Activated CD8-positive, alpha-beta memory T cell treated with anti-CD3 and anti-CD28 coated beads, Interleukin-2, amount 50 U/mL, for 1 hour (primary cell): ENCODE data around the gene ITGB4.
A peak's percentile ranks its signal among the peaks of the same experiment; 100 is the strongest.

Source experiments
- DNase-seq: peaks from one replicate; pipeline ENCODE4 v3.0.0-alpha.2; 2020; ENCODE audit errors: extremely low read depth

ITGB4 gene

GRCh38 chr17:75731716-75732498 is 10.6 kb downstream of the ITGB4 start:
- no peak for DNase-seq

GRCh38 chr17:75733471-75733870 is 12.2 kb downstream of the ITGB4 start:
- DNase-seq: no peak

DNA sequence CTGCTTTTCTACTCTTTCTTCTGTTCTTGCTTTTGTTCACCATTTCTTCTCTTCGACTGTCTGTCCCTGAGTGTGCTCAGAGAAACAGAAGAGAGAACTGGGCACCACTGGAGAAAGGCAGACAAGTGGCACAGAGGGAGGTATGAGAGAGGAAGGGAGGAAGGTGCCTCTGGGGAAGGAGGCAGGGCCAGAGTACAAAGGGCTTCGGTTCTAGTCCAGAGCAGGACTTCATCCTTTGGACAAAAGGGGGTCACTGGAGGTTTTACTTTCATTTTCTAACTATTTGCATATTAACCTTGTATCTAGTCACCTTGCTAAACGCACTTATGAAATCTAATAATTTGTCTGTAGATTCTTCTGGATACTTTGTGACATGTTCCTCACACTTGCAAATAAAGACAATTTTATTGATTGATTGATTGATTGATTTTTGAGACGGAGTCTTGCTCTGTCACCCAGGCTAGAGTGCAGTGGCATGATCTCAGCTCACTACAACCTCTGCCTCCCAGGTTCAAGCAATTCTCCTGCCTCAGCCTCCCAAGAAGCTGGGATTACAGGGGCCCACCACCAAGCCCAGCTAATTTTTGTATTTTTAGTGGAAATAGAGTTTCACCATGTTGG is 13.5 kb downstream of the ITGB4 start:
- no peak for DNase-seq

DNA sequence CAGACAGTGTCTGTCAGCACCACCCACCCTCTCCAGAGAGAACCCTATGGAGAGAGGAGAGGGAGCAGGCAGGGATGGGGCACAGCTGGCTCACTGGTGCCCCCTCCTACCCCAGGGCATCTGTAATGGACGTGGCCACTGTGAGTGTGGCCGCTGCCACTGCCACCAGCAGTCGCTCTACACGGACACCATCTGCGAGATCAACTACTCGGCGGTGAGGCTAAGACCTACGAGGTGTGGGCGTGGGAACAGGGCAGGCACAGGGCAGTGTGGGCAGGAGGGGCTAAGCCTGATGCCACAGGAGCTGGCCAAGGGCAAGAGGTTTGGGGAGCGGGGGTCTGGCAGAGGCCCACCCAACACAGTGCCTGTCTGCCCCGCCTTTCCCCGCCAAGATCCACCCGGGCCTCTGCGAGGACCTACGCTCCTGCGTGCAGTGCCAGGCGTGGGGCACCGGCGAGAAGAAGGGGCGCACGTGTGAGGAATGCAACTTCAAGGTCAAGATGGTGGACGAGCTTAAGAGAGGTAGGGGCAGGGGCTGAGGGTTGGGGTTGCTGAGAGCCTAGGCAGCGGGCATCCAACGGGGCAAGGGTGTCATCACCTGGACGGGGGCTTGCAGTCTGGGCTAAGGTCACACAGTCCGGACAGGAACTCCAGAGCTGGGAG is 15.0 kb downstream of the ITGB4 start:
- DNase-seq: no peak

- DNase-seq: no peak
Observed at GRCh38 chr17:75737133-75737962, 16.1 kb downstream of the ITGB4 start.

DNA sequence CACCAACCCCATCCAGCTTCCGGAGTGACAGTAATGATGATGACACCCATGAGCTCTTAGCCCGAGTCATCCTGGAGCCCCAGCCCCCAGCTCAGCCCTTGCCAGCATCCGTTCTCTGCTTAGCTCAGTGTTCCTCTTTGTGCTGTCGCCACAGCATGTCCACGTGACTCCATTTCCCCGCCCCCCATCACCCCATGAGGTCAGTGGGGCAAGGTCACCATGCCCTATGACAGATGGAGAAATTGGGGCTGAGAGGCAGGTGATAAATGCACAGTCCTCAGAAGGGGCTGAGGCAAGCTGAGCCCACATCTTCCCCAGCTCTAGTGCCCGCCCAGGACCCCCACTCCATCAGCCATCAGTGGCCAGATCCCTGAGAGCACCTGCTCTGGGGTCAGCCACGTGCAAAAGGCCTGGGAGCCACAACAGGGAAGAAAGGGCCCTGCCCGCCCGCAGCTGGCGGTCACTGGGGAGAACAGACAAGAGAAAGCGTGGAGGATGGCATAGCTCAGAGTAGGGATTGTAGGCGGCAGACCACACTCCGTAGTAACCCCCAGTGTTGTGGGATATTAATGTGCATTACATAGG is 17.1 kb downstream of the ITGB4 start:
- DNase-seq: no peak

DNA sequence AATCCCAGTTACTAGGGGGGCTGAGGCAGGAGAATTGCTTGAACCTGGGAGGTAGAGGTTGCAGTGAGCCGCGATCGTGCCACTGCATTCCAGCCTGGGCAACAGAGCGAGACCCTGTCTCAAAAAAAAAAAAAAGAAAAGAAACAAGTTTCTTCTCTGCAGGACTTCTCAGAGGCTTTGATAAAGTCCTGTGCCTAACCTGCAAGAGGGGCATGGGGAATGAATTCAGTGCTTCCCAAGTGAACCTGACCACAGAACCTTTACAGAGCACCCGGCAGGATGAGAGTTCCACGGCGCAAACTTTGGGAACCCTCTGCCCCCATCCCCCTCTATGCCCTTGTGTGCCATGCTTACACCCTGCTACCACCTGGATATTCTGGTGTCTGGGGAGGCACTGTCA is 17.9 kb downstream of the ITGB4 start:
- DNase-seq: no peak

DNA sequence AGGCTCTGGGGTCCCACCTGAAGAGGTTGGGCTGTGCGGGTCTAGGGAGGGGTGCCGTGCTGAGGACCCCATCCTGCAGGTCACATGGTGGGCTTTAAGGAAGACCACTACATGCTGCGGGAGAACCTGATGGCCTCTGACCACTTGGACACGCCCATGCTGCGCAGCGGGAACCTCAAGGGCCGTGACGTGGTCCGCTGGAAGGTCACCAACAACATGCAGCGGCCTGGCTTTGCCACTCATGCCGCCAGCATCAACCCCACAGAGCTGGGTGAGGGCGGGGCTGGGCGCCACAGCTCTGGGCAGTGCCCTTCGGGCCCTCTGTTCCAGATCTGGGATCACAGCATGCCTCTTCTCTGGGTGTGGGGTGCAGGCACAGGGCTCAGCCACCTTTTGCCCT is 18.5 kb downstream of the ITGB4 start:
- DNase-seq: no peak

DNA sequence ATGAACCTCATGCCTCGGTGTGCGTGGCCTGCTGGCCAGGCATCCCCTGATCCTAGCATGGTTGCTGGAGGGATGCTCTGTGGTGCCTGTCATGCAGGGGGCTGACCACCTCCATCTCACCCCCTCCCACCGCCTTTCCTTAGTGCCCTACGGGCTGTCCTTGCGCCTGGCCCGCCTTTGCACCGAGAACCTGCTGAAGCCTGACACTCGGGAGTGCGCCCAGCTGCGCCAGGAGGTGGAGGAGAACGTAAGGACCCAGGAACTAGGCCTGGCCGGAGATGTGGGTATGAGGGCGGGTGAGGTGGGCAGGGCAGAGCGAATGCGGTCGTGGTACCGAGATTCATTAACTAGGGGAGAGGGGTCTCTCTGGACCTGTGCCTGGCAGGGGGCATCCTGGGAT is 19.0 kb downstream of the ITGB4 start:
- DNase-seq: no peak

DNA sequence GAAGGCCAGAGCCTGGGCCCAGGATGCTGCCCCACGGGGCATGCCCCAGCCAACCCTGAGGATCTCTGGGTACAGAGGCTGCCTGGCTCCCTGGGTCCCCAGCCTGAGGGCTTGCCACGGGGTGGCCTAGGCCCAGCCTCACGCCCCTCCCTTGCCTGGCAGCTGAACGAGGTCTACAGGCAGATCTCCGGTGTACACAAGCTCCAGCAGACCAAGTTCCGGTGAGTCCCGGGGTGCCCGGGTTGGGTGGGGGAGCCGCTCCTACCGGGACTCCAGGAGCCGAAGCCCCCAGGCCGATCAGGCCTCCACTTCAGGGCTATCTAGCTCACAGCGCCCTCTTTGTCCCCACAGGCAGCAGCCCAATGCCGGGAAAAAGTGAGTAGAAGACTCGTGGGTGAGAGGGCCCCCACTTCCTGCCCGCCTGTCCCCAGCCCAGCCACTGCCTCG is 19.4 kb downstream of the ITGB4 start:
- no peak for DNase-seq

- DNase-seq: no peak
Observed at GRCh38 chr17:75742337-75742736, 21.1 kb downstream of the ITGB4 start.

GRCh38 chr17:75743625-75744206 is 22.5 kb downstream of the ITGB4 start:
- DNase-seq: no peak

- no peak for DNase-seq
Observed at GRCh38 chr17:75748706-75749105, 27.4 kb downstream of the ITGB4 start.

- DNase-seq: peak; percentile 77
Observed at GRCh38 chr17:75749545-75750389, 28.5 kb downstream of the ITGB4 start.

DNA sequence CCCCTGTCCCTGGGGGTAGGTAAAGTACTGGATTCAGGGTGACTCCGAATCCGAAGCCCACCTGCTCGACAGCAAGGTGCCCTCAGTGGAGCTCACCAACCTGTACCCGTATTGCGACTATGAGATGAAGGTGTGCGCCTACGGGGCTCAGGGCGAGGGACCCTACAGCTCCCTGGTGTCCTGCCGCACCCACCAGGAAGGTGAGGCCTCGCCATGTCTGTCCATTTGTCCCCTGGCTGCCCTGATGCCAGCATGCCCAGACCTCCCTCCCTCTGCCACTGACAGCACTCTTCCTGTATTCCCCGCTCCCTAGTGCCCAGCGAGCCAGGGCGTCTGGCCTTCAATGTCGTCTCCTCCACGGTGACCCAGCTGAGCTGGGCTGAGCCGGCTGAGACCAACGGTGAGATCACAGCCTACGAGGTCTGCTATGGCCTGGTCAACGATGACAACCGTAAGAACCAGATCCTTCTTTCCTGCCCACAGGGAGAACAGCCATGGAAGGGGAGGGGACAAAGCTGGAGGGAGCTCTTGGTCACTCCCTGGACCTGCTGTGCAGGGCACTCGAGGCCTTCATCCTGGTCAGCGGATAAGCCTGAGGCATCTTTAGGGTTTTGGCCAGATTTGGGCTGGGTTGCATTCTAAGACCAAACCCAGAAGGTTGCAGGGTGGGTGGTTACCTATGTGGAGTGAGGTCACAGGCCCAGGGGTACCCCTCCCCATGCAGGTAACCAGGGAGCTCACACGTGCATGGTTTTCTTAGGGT is 29.6 kb downstream of the ITGB4 start:
- DNase-seq: no peak

GRCh38 chr17:75751676-75752404 is 30.6 kb downstream of the ITGB4 start:
- DNase-seq: no peak

DNA sequence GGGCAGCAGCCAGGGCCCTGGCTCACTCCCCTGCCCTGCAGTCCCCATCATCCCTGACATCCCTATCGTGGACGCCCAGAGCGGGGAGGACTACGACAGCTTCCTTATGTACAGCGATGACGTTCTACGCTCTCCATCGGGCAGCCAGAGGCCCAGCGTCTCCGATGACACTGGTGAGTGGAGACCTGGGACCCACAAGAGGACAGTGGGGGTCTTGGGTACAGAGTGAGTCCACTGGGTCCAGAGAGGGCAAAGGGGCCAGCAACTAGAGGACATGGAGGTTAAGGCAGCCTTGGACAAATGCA is 31.1 kb downstream of the ITGB4 start:
- DNase-seq: no peak

DNA sequence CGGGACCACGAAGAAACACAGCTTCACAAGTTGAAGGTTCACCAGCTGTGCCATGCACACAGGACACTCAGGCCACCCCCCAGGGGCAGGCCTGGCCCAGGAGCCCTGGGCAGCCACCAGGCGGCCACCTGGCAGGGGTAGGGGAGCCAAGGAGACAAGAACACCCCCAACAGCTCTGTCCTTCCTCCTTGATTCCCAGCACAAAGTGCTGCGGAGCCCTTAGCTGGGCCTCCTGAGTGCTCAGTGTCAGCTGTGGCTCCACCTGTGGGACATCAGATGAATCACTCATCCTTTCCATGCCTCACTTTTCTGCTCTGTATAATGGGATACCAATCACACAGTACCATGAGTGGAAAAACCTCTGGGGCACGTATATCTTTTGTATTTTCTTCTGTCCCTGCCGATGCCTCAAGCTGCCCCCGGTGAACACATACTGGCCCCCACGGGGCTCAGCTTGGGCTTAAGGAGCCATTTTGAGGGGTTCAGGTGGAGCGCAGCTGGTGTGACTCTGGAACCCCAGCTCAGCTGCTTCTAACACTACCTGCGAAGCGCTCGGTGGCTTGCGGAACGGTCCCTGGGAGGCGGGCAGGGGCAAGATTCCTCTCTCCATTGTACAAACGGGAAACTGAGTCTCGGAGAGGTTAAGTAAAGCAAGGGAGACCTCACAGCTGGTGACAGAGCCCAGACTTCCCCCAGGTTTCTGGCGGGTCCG is 31.7 kb downstream of the ITGB4 start:
- no peak for DNase-seq
